PC-3 (cell line): ENCODE data around the gene SLC17A8. TPM values are rescaled to one million over a fixed set of nuclear protein-coding genes. Genes with fewer than 3 reads are reported as not detected.

Experiments
- ATAC-seq: fragments of 200-7000 bp; cut with Tn5 transposase; 2 replicates; pipeline ENCODE4 v1.9.1; 2020; ENCODE audit warnings: mild to moderate bottlenecking, moderate library complexity
- BruUV-seq: library from RNA; stranded (reverse); fragments of 400-500 nt; replicated peaks from 2 replicates; lab custom pipeline; 2021; lab: Mats Ljungman, UMichigan
- CTCF ChIA-PET: fragments of 300-600 bp; sonication (Branson Sonifier 250); formaldehyde crosslinking; loops from one replicate; lab custom pipeline; 2022; ENCODE audit warnings: antibody characterized with exemption; lab: Charles Lee
- POLR2A ChIA-PET: fragments of 300-600 bp; sonication (Branson Sonifier 250); formaldehyde crosslinking; loops from one replicate; lab custom pipeline; 2022; ENCODE audit warnings: antibody characterized with exemption; ENCODE audit not compliant: unreplicated experiment; lab: Charles Lee
- DNase-seq: peaks from one replicate; pipeline ENCODE4 v3.0.0-alpha.2; 2015
- H2AFZ ChIP-seq: fragments of 300-600 bp; sonication (generic); 2 replicates; pipeline ENCODE4 v1.6.0; 2016; ENCODE audit warnings: antibody characterized with exemption, low read length
- H3F3A ChIP-seq: fragments of 300-600 bp; sonication (generic); one replicate; pipeline ENCODE4 v1.6.0; 2017; ENCODE audit warnings: antibody characterized with exemption, low read length, control low read depth, mild to moderate bottlenecking; ENCODE audit not compliant: unreplicated experiment
- H3K27ac ChIP-seq: fragments of 300-600 bp; sonication (generic); 2 replicates; pipeline ENCODE4 v1.5.1; 2016; ENCODE audit warnings: mild to moderate bottlenecking, low read length
- H3K27me3 ChIP-seq: fragments of 300-600 bp; sonication (generic); 2 replicates; pipeline ENCODE4 v1.6.1; 2016; ENCODE audit warnings: low read length, mixed read lengths
- H3K36me3 ChIP-seq: fragments of 300-600 bp; sonication (generic); 2 replicates; pipeline ENCODE4 v1.6.1; 2016; ENCODE audit warnings: low read depth, mixed run types, low read length, mixed read lengths
- H3K4me1 ChIP-seq: fragments of 300-600 bp; sonication (generic); 2 replicates; pipeline ENCODE4 v1.5.1; 2016; ENCODE audit warnings: low read length; ENCODE audit not compliant: insufficient read depth
- H3K4me2 ChIP-seq: fragments of 300-600 bp; sonication (generic); 2 replicates; pipeline ENCODE4 v1.6.0; 2016; ENCODE audit warnings: low read length
- H3K4me3 ChIP-seq: fragments of 300-600 bp; sonication (generic); 2 replicates; pipeline ENCODE4 v1.5.1; 2016; ENCODE audit warnings: mild to moderate bottlenecking, low read length, mixed read lengths
- H3K79me2 ChIP-seq: fragments of 300-600 bp; sonication (generic); 2 replicates; pipeline ENCODE4 v1.6.1; 2017; ENCODE audit warnings: low read length, mixed read lengths
- H3K9ac ChIP-seq: fragments of 300-600 bp; sonication (generic); 2 replicates; pipeline ENCODE4 v1.6.0; 2016; ENCODE audit warnings: mild to moderate bottlenecking, low read length
- H3K9me2 ChIP-seq: fragments of 300-600 bp; sonication (generic); replicated peaks from 2 replicates; pipeline ENCODE4 v1.6.1; 2016; ENCODE audit warnings: mixed run types, low read length, mixed read lengths
- H3K9me3 ChIP-seq: fragments of 300-600 bp; sonication (generic); 2 replicates; pipeline ENCODE4 v1.6.1; 2016; ENCODE audit warnings: low read length, mixed read lengths
- H4K20me1 ChIP-seq: fragments of 300-600 bp; sonication (generic); 2 replicates; pipeline ENCODE4 v1.6.1; 2016; ENCODE audit warnings: low read length, mixed read lengths
- CTCF ChIP-seq: fragments of 300-600 bp; sonication (generic); conservative IDR thresholded peaks from 2 replicates; pipeline ENCODE4 v1.5.1; 2017; ENCODE audit warnings: antibody characterized with exemption, low read depth, mild to moderate bottlenecking, low read length
- EZH2 ChIP-seq: fragments of 300-600 bp; sonication (generic); IDR thresholded peaks from one replicate; pipeline ENCODE4 v1.6.1; 2017; ENCODE audit warnings: antibody characterized with exemption, mild to moderate bottlenecking, low read length; ENCODE audit not compliant: unreplicated experiment
- EZH2phosphoT487 ChIP-seq: fragments of 300-600 bp; sonication (generic); IDR thresholded peaks from 2 replicates; pipeline ENCODE4 v1.6.1; 2018; ENCODE audit warnings: mild to moderate bottlenecking, antibody characterized with exemption, low read length, borderline replicate concordance
- intact Hi-C: fragments of 100-400 bp; cut with micrococcal nuclease; formaldehyde crosslinking; loops from 2 replicates; pipeline ENCODE4 v1.9.0; 2023
- total RNA-seq: library from RNA; depleted of rRNA; stranded (reverse); fragments of >200 nt; gene quantifications from 2 replicates; pipeline ENCODE4 v1.2.3, GENCODE V29; 2014

SLC17A8 gene
- total RNA-seq, 1 experiment from 2014 or later, result not detected

DNA sequence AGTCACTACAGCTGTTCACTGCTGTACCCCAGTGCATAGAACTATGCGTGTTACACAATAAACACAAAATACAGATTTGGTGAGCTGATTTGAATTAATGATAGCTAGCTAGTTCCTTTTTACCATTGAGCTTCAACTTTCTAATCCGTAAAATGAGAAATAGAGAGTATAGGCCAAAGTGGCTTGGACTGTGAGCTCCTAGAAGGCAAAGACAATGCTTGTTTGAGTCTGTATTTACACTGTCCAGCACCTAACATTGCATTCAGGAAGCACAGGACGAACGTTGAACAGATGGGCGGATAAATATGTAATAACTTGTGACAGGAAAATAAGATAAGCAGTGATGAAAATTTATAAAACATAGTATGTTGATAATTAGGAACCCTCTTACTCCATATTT, 31.5 kb downstream of the SLC17A8 start:
- no peaks in the 10 kb centered on the region for H3K9me2 ChIP-seq
- no peaks in the 10 kb centered on the region for H3K36me3 ChIP-seq
- CTCF ChIA-PET, result no interaction called here
- H3K27ac ChIP-seq, result no peak overlapping the region
- H3K27me3 ChIP-seq, result peaks cover 22% of the 10 kb centered on the region
- H3K9ac ChIP-seq, result no peak overlapping the region
- H3K4me2 ChIP-seq, result no peak overlapping the region
- no TSS peak for BruUV-seq
- POLR2A ChIA-PET, result no interaction called here
- TF ChIP-seq CTCF (no peak), EZH2 (no peak), EZH2phosphoT487 (no peak)
- H3K4me3 ChIP-seq, result no peak overlapping the region
- H2AFZ ChIP-seq, result no peak overlapping the region
- intact Hi-C loops, result no loop called here
- H4K20me1 ChIP-seq, result no peaks in the 10 kb centered on the region
- no peak for ATAC-seq
- DNase-seq, result no peak
- H3K4me1 ChIP-seq, result no peaks in the 10 kb centered on the region
- no peaks in the 10 kb centered on the region for H3K79me2 ChIP-seq
- H3F3A ChIP-seq, result no peaks in the 10 kb centered on the region
- no peaks in the 10 kb centered on the region for H3K9me3 ChIP-seq

- H3K9me2 ChIP-seq, result no peaks in the 10 kb centered on the region
- no peaks in the 10 kb centered on the region for H3K79me2 ChIP-seq
- H3K9ac ChIP-seq, result no peak overlapping the region
- ChIA-PET CTCF (interaction anchor here (0.7 kb wide), 1 partner anchor 690 kb away, joined by 3 read pairs; no protein-coding TSS in a partner anchor), POLR2A (no interaction called here)
- no peak overlapping the region for H2AFZ ChIP-seq
- no peaks in the 10 kb centered on the region for H3K36me3 ChIP-seq
- H3K4me2 ChIP-seq, result no peak overlapping the region
- H3K27me3 ChIP-seq, result peaks cover 17% of the 10 kb centered on the region
- no peaks in the 10 kb centered on the region for H3K9me3 ChIP-seq
- intact Hi-C loops, result loop anchor here (1.0 to 2.0 kb wide), 3 partner anchors 158 to 349 kb away; no protein-coding TSS in a partner anchor
- no peak overlapping the region for H3K27ac ChIP-seq
- no peaks in the 10 kb centered on the region for H3F3A ChIP-seq
- peak; percentile 54 for DNase-seq
- peak; percentile 74 for ATAC-seq
- no peaks in the 10 kb centered on the region for H3K4me1 ChIP-seq
- no peaks in the 10 kb centered on the region for H4K20me1 ChIP-seq
- TF ChIP-seq EZH2phosphoT487, result no peak
- TF ChIP-seq EZH2, result no peak
- peak; percentile 67 for TF ChIP-seq CTCF
- H3K4me3 ChIP-seq, result no peak overlapping the region
- BruUV-seq, result no TSS peak
Measured at GRCh38 chr12:100391856-100392255, 35.0 kb downstream of the SLC17A8 start.

DNA sequence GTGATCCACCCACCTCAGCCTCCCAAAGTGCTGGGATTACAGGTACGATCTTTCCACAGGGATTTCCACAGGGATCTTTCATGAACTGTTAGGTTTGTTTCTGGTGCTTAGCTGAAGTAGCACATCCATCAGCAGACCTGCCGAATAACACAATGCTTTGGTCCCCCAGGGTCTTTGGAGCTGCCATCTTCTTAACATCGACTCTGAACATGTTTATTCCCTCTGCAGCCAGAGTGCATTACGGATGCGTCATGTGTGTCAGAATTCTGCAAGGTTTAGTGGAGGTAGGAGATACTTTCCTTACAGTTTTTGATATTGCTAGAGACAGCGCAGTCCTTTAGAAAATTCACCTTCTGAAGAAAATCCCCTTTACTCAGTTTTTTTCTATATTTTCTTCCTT, 36.3 kb downstream of the SLC17A8 start:
- no TSS peak for BruUV-seq
- Histone ChIP-seq H3K79me2 (no peaks in the 10 kb centered on the region), H3K27me3 (peaks cover 4% of the 10 kb centered on the region; the same call in 1 of the 2 replicates), H3K36me3 (no peaks in the 10 kb centered on the region), H4K20me1 (no peaks in the 10 kb centered on the region), H3K9me2 (no peaks in the 10 kb centered on the region), H3K9ac (no peak overlapping the region), H3F3A (no peaks in the 10 kb centered on the region), H3K4me3 (no peak overlapping the region), H3K4me1 (no peaks in the 10 kb centered on the region), H2AFZ (no peak overlapping the region), H3K27ac (no peak overlapping the region), H3K4me2 (no peak overlapping the region), H3K9me3 (no peaks in the 10 kb centered on the region)
- ChIA-PET POLR2A (no interaction called here), CTCF (no interaction called here)
- no peak for TF ChIP-seq EZH2
- ATAC-seq (no peak), DNase-seq (no peak)
- intact Hi-C loops, result loop anchor here (2.0 kb wide), 1 partner anchor 348 kb away; no protein-coding TSS in a partner anchor
